GM12878 (cell line): ENCODE results near the gene PDE10A. TPM values are rescaled to one million over a fixed set of nuclear protein-coding genes. Genes with fewer than 3 reads are reported as not detected.

Experiments used
- ATAC-seq: fragments of 200-7000 bp; cut with Tn5 transposase; 3 replicates; pipeline ENCODE4 v1.9.1; 2020; ENCODE audit warnings: mild to moderate bottlenecking, moderate library complexity
- BruUV-seq: library from RNA; stranded (reverse); fragments of 400-500 nt; replicated peaks from 2 replicates; lab custom pipeline; 2021; lab: Mats Ljungman, UMichigan
- CTCF ChIA-PET: fragments of 300-600 bp; sonication (Branson Sonifier 250); formaldehyde crosslinking; extraction: SDS; loops from one replicate; lab custom pipeline; 2021; ENCODE audit warnings: inconsistent platforms; lab: Yijun Ruan, JAX
- POLR2A ChIA-PET: fragments of 350-600 bp; formaldehyde crosslinking; extraction: SDS; loops from one replicate; lab custom pipeline; 2021; ENCODE audit warnings: inconsistent platforms; lab: Charles Lee
- RAD21 ChIA-PET: fragments of 300-600 bp; sonication (Branson Sonifier 250); formaldehyde crosslinking; loops from one replicate; lab custom pipeline; 2023; ENCODE audit warnings: antibody characterized with exemption; ENCODE audit not compliant: unreplicated experiment; lab: Charles Lee
- SMC1A ChIA-PET: fragments of 300-600 bp; sonication (Branson Sonifier 250); formaldehyde crosslinking; loops from one replicate; lab custom pipeline; 2023; ENCODE audit not compliant: unreplicated experiment, uncharacterized antibody; lab: Charles Lee
- DNase-seq: peaks from one replicate; pipeline ENCODE4 v3.0.0-alpha.2; 2011; ENCODE audit warnings: low read depth, low spot score
- FAIRE-seq: peaks from 3 replicates; lab custom pipeline; 2011; peaks lifted over from hg19 to GRCh38; lab: Jason Lieb, UNC
- H2AFZ ChIP-seq: 2 replicates; pipeline ENCODE4 v1.6.0; 2011; ENCODE audit warnings: low read depth, low read length, control low read depth; ENCODE audit not compliant: control insufficient read depth
- H3K27ac ChIP-seq: 2 replicates; pipeline ENCODE4 v1.5.1; 2011; ENCODE audit warnings: control low read depth; ENCODE audit not compliant: control insufficient read depth, insufficient read depth
- H3K27me3 ChIP-seq, 2 experiments: replicated peaks in 1 of 2; 2 replicates each; pipeline versions ENCODE4 v1.6.0 to v1.6.1; 2011; ENCODE audit warnings: low read length in 1 of 2; ENCODE audit not compliant: control insufficient read depth in 2 of 2, insufficient read depth in 2 of 2
- H3K36me3 ChIP-seq, 2 experiments: 2 replicates each; pipeline ENCODE4 v1.5.1; 2011; ENCODE audit warnings: low read length in 1 of 2; ENCODE audit not compliant: control insufficient read depth in 2 of 2, insufficient read depth in 2 of 2
- H3K4me1 ChIP-seq: 2 replicates; pipeline ENCODE4 v1.6.1; 2011; ENCODE audit warnings: mild to moderate bottlenecking, low read length, moderate library complexity, mixed read lengths; ENCODE audit not compliant: control insufficient read depth, insufficient read depth
- H3K4me2 ChIP-seq: 2 replicates; pipeline ENCODE4 v1.6.0; 2011; ENCODE audit warnings: control low read depth; ENCODE audit not compliant: control insufficient read depth, insufficient read depth
- H3K4me3 ChIP-seq: fragments of 200-600 bp; sonication (generic); 2 replicates; pipeline ENCODE4 v1.5.1; 2016
- H3K79me2 ChIP-seq: 2 replicates; pipeline ENCODE4 v1.6.0; 2011; ENCODE audit warnings: low read length; ENCODE audit not compliant: control insufficient read depth, insufficient read depth
- H3K9ac ChIP-seq: 2 replicates; pipeline ENCODE4 v1.8.0; 2011; ENCODE audit warnings: low read length, control low read depth, mixed read lengths; ENCODE audit not compliant: control insufficient read depth, insufficient read depth
- H3K9me3 ChIP-seq: replicated peaks from 3 replicates; pipeline ENCODE4 v1.5.1; 2011; ENCODE audit warnings: mild to moderate bottlenecking, low read length; ENCODE audit not compliant: control insufficient read depth, insufficient read depth
- H4K20me1 ChIP-seq: 2 replicates; pipeline ENCODE4 v1.6.0; 2011; ENCODE audit not compliant: control insufficient read depth, insufficient read depth
- E4F1 ChIP-seq: fragments of 450-650 bp; IDR thresholded peaks from 2 replicates; pipeline ENCODE4 v1.6.1; 2018; ENCODE audit warnings: borderline replicate concordance, mild to moderate bottlenecking; ENCODE audit not compliant: partially characterized antibody
- EP300 ChIP-seq, 2 experiments: fragments of 150-350 bp in 1 of 2; IDR thresholded peaks; 2 replicates each; pipeline ENCODE4 v1.6.1; 2011 to 2012; ENCODE audit warnings: low read depth in 2 of 2, low read length in 2 of 2, borderline replicate concordance in 1 of 2, improper control_type of control experiment in 1 of 2, inconsistent platforms in 1 of 2; ENCODE audit not compliant: control insufficient read depth in 1 of 2
- ETV6 ChIP-seq, 2 experiments: fragments of 450-650 bp in 1 of 2; IDR thresholded peaks in 1 of 2; conservative IDR thresholded peaks in 1 of 2; 2 replicates each; pipeline ENCODE4 v1.6.1; 2014; ENCODE audit warnings: antibody characterized with exemption in 1 of 2, borderline replicate concordance in 1 of 2, low read depth in 1 of 2, mild to moderate bottlenecking in 1 of 2, moderate library complexity in 1 of 2
- MLLT1 ChIP-seq: fragments of 450-650 bp; IDR thresholded peaks from 2 replicates; pipeline ENCODE4 v1.6.1; 2016; ENCODE audit warnings: mild to moderate bottlenecking
- NR2C1 ChIP-seq: fragments of 450-650 bp; IDR thresholded peaks from 2 replicates; pipeline ENCODE4 v1.6.1; 2017; ENCODE audit warnings: antibody characterized with exemption, mild to moderate bottlenecking, moderate library complexity
- NR2C2 ChIP-seq: IDR thresholded peaks from 2 replicates; pipeline ENCODE4 v1.6.1; 2011; ENCODE audit warnings: borderline replicate concordance, low read depth; ENCODE audit not compliant: control insufficient read depth, insufficient read length
- NRF1 ChIP-seq: conservative IDR thresholded peaks from 2 replicates; pipeline ENCODE4 v1.6.1; 2011; ENCODE audit warnings: mild to moderate bottlenecking, low read depth, low read length, improper control_type of control experiment
- RAD51 ChIP-seq: fragments of 450-650 bp; IDR thresholded peaks from 2 replicates; pipeline ENCODE4 v1.6.1; 2016; ENCODE audit warnings: moderate library complexity, mild to moderate bottlenecking, inconsistent platforms
- SMAD5 ChIP-seq: IDR thresholded peaks from 2 replicates; pipeline ENCODE4 v1.6.1; 2016; ENCODE audit warnings: antibody characterized with exemption, low read depth
- SMC3 ChIP-seq: IDR thresholded peaks from 2 replicates; pipeline ENCODE4 v1.6.1; 2011; ENCODE audit warnings: low read length, improper control_type of control experiment, borderline replicate concordance
- ZSCAN29 ChIP-seq: fragments of 450-650 bp; IDR thresholded peaks from 2 replicates; pipeline ENCODE4 v1.6.1; 2017; ENCODE audit warnings: mild to moderate bottlenecking, moderate library complexity
- WGBS: methylation state at CpG from one replicate; pipeline ENCODE4 v1.1.6; 2016; ENCODE audit warnings: low lambda C conversion rate; ENCODE audit not compliant: insufficient replicate concordance, insufficient coverage; ENCODE audit errors: missing lambda C conversion rate; 5-methylcytosine and 5-hydroxymethylcytosine counted together
- in situ Hi-C: fragments of 300-500 bp; cut with MboI; formaldehyde crosslinking; loops from 9 replicates; pipeline ENCODE4 v1.14.3; 2018; ENCODE audit warnings: mixed read lengths
- intact Hi-C: fragments of 100-400 bp; cut with micrococcal nuclease; formaldehyde crosslinking; loops from one replicate; pipeline ENCODE4 v1.14.2; 2022; ENCODE audit not compliant: unreplicated experiment
- polyA plus RNA-seq, 11 experiments: library from polyadenylated mRNA; depleted of rRNA in 4 of 11; unstranded in 6 of 11; stranded (reverse) in 5 of 11; fragments of >200 nt; fragmentation: Nextera tagmentation in 4 of 11; fragmentation: Illumina TruSeq in 1 of 11; extraction: Ambion mirVana in 4 of 11; extraction: Trizol in 1 of 11; gene quantifications; 1 replicate in 1 of 11; 2 replicates in 10 of 11; pipeline versions ENCODE4 v1.2.1 to v1.2.3, GENCODE V29; 2011 to 2016; ENCODE audit warnings: inconsistent platforms in 2 of 11, missing spikeins in 2 of 11, low read depth in 1 of 11
- total RNA-seq, 4 experiments: library from RNA; depleted of rRNA in 3 of 4; stranded (reverse); fragments of >200 nt in 3 of 4; fragmentation: Illumina TruSeq in 1 of 4; extraction: Trizol in 1 of 4; gene quantifications; 2 replicates each; pipeline versions ENCODE4 v1.2.1 to v1.2.3, GENCODE V29; 2013 to 2021

PDE10A gene
- total and polyA plus RNA-seq, 10 of the 15 experiments (the other 5 are each of a cell fraction or from before 2014, with no cell fraction given) = under 0.01 to 1.3 (median 0.03) TPM; not detected in 2

GRCh38 chr6:165566088-165566828 is 96.8 kb downstream of the PDE10A start:
- FAIRE-seq (no peak), DNase-seq (no peak), ATAC-seq (no peak)
- intact Hi-C loops (no loop called here), in situ Hi-C loops (no loop called here)
- RAD21 ChIA-PET = no interaction called here
- TF ChIP-seq NR2C1 (no peak), EP300 (IDR thresholded peaks at IDR 0.05; ENCODE audit: borderline replicate concordance in 1 of 2, control insufficient read depth in 1 of 2, low read depth in 2 of 2, low read length in 2 of 2) (no peak), ETV6 (conservative IDR thresholded peaks at IDR 0.05 in 1 of 2, IDR thresholded peaks at IDR 0.05 in 1 of 2; ENCODE audit: borderline replicate concordance in 1 of 2, low read depth in 1 of 2) (no peak)
- CTCF ChIA-PET = no interaction called here
- Histone ChIP-seq H3K27me3 (no peaks in the 10 kb centered on the region), H3K9ac (no peak overlapping the region), H3K4me1 (no peaks in the 10 kb centered on the region), H2AFZ (no peak overlapping the region), H3K36me3 (no peaks in the 10 kb centered on the region), H3K79me2 (no peaks in the 10 kb centered on the region), H3K4me3 (no peak overlapping the region), H3K9me3 (no peaks in the 10 kb centered on the region), H3K4me2 (no peak overlapping the region), H4K20me1 (no peaks in the 10 kb centered on the region), H3K27ac (no peak overlapping the region)
- SMC1A ChIA-PET = interaction anchor here (1.6 kb wide), 1 partner anchor 88 kb away, joined by 3 read pairs; no protein-coding TSS in a partner anchor
- POLR2A ChIA-PET = no interaction called here
- 65% methylated on average over 5 of the region's 5 CpGs for WGBS
- BruUV-seq = no TSS peak

DNA sequence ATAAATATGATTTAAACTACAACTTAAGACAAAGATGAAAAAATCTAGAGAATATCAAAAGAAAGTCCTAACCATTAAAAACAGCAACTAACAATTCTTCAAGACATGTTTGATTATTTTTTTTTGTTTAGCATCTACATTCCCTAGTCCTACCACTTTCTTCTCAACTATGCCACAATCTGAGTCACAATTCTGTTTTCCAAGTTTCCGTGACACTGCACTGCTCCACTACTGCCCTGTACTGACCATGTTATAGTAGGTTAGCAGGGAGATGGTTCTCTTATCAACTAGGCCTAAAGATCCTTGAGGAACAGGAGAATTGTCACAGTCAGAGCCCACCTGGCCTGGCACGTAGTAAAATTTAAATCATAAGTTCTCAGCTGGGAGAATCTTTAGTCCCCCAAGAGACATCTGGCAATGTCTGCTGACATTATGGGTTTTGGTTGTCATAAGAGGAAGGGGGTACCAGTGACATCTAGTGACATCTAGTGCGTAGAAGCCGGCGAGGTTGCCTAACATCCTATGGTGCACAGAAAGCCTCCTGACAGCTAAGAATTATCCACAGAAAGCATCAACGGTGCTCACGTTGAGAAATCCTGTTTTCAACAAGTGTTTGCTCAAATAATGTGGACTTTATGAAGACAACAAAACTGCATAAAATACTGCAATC is 100.5 kb downstream of the PDE10A start:
- H3K36me3 ChIP-seq = no peaks in the 10 kb centered on the region
- no TSS peak for BruUV-seq
- H3K27me3 ChIP-seq = no peaks in the 10 kb centered on the region
- H3K4me2 ChIP-seq = no peak overlapping the region
- intact Hi-C loops (no loop called here), in situ Hi-C loops (no loop called here)
- ATAC-seq = peak; percentile 25; the same call in 1 of the 3 replicates
- no peaks in the 10 kb centered on the region for H3K4me1 ChIP-seq
- 21% methylated on average over 7 of the region's 7 CpGs for WGBS
- SMC1A ChIA-PET = interaction anchor here (0.6 kb wide), 1 partner anchor 58 kb away, joined by 3 read pairs; no protein-coding TSS in a partner anchor
- no peak overlapping the region for H3K27ac ChIP-seq
- no peak overlapping the region for H3K4me3 ChIP-seq
- no peaks in the 10 kb centered on the region for H4K20me1 ChIP-seq
- TF ChIP-seq MLLT1 (no peak), SMAD5 (no peak), RAD51 (no peak), NRF1 (no peak), E4F1 (no peak), SMC3 (no peak), NR2C2 (no peak), ZSCAN29 (no peak)
- DNase-seq = no peak
- CTCF ChIA-PET = interaction anchor here (1.0 kb wide), 1 partner anchor 123 kb away, joined by 3 read pairs; no protein-coding TSS in a partner anchor
- no peak for FAIRE-seq
- no peak overlapping the region for H3K9ac ChIP-seq
- H3K79me2 ChIP-seq = no peaks in the 10 kb centered on the region
- RAD21 ChIA-PET = no interaction called here
- H3K9me3 ChIP-seq = no peaks in the 10 kb centered on the region; the same call in 2 of the 3 replicates
- POLR2A ChIA-PET = no interaction called here
- H2AFZ ChIP-seq = no peak overlapping the region
